ENCODE results near the gene NCAPD3. TPM values are rescaled to one million over a fixed set of nuclear protein-coding genes. Genes with fewer than 3 reads are reported as not detected.

NCAPD3 gene
- total and polyA plus RNA-seq, 9 of the 15 experiments (the other 6 are each of a cell fraction or from before 2014, with no cell fraction given) = 23.6 to 80.6 (median 58.6) TPM

DNA sequence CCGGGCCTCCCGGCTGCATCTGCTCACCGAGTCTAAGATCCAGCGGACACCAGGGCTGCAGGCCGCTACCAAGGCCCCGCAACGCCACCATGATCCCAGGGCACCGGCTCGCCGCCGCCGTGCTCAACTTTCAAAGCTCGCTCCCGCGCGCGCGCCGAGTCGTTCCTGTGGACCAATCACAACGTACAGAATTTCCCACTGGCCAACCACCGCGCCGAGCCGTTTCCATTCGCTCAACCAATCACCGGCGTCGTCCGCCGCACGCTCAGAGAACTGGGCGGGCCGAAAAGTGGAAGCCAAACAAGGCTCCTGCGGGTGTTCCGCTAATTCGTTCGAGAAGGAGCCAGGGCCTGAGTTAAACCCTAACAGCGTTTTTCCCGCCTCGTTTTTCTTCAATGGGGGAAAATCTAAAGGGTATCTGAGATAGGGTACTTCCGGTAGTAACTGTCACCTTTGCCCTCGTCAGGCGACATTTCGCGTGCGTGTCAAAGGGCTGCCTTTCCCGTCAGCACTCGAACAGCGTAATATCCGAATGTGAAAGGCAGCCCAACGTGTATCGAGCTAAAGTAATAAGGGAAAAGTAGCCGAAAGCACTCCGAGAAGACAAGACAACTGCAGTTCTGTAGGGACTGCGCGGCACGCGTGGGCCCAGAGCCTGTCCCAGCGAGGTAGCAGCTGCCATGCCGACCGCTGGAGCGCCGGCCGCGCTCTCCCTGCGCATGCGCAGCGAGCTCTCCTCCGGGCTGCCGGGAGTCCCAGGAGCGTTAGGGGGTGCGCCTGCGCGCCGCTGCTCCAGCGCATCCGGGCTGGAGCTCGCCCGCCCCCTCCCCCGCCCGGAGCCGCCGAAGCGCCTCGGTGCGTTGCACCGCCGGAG, at the start of gene NCAPD3, which contains the start of gene VPS26B (continued):
- TF ChIP-seq, protein P1, sequence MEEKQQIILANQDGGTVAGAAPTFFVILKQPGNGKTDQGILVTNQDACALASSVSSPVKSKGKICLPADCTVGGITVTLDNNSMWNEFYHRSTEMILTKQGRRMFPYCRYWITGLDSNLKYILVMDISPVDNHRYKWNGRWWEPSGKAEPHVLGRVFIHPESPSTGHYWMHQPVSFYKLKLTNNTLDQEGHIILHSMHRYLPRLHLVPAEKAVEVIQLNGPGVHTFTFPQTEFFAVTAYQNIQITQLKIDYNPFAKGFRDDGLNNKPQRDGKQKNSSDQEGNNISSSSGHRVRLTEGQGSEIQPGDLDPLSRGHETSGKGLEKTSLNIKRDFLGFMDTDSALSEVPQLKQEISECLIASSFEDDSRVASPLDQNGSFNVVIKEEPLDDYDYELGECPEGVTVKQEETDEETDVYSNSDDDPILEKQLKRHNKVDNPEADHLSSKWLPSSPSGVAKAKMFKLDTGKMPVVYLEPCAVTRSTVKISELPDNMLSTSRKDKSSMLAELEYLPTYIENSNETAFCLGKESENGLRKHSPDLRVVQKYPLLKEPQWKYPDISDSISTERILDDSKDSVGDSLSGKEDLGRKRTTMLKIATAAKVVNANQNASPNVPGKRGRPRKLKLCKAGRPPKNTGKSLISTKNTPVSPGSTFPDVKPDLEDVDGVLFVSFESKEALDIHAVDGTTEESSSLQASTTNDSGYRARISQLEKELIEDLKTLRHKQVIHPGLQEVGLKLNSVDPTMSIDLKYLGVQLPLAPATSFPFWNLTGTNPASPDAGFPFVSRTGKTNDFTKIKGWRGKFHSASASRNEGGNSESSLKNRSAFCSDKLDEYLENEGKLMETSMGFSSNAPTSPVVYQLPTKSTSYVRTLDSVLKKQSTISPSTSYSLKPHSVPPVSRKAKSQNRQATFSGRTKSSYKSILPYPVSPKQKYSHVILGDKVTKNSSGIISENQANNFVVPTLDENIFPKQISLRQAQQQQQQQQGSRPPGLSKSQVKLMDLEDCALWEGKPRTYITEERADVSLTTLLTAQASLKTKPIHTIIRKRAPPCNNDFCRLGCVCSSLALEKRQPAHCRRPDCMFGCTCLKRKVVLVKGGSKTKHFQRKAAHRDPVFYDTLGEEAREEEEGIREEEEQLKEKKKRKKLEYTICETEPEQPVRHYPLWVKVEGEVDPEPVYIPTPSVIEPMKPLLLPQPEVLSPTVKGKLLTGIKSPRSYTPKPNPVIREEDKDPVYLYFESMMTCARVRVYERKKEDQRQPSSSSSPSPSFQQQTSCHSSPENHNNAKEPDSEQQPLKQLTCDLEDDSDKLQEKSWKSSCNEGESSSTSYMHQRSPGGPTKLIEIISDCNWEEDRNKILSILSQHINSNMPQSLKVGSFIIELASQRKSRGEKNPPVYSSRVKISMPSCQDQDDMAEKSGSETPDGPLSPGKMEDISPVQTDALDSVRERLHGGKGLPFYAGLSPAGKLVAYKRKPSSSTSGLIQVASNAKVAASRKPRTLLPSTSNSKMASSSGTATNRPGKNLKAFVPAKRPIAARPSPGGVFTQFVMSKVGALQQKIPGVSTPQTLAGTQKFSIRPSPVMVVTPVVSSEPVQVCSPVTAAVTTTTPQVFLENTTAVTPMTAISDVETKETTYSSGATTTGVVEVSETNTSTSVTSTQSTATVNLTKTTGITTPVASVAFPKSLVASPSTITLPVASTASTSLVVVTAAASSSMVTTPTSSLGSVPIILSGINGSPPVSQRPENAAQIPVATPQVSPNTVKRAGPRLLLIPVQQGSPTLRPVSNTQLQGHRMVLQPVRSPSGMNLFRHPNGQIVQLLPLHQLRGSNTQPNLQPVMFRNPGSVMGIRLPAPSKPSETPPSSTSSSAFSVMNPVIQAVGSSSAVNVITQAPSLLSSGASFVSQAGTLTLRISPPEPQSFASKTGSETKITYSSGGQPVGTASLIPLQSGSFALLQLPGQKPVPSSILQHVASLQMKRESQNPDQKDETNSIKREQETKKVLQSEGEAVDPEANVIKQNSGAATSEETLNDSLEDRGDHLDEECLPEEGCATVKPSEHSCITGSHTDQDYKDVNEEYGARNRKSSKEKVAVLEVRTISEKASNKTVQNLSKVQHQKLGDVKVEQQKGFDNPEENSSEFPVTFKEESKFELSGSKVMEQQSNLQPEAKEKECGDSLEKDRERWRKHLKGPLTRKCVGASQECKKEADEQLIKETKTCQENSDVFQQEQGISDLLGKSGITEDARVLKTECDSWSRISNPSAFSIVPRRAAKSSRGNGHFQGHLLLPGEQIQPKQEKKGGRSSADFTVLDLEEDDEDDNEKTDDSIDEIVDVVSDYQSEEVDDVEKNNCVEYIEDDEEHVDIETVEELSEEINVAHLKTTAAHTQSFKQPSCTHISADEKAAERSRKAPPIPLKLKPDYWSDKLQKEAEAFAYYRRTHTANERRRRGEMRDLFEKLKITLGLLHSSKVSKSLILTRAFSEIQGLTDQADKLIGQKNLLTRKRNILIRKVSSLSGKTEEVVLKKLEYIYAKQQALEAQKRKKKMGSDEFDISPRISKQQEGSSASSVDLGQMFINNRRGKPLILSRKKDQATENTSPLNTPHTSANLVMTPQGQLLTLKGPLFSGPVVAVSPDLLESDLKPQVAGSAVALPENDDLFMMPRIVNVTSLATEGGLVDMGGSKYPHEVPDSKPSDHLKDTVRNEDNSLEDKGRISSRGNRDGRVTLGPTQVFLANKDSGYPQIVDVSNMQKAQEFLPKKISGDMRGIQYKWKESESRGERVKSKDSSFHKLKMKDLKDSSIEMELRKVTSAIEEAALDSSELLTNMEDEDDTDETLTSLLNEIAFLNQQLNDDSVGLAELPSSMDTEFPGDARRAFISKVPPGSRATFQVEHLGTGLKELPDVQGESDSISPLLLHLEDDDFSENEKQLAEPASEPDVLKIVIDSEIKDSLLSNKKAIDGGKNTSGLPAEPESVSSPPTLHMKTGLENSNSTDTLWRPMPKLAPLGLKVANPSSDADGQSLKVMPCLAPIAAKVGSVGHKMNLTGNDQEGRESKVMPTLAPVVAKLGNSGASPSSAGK (IDR thresholded peaks at IDR 0.05) = peak; percentile 92
- TF ChIP-seq ZZZ3 (IDR thresholded peaks at IDR 0.05) (no peak), TBP (optimal IDR thresholded peaks at IDR 0.05; ENCODE audit: low read depth, low read length) (peak; percentile 62), CC2D1A (IDR thresholded peaks at IDR 0.05) (no peak), ZC3H8 (IDR thresholded peaks at IDR 0.05) (no peak), ADNP (tag; IDR thresholded peaks at IDR 0.05) (no peak), STAG1 (CRISPR knock-in tag; IDR thresholded peaks at IDR 0.05; ENCODE audit: borderline replicate concordance) (no peak), TAF9B (IDR thresholded peaks at IDR 0.05; ENCODE audit: partially characterized antibody) (no peak), SPI1 (IDR thresholded peaks at IDR 0.05; ENCODE audit: borderline replicate concordance, low read depth, low read length) (peak; percentile 63), ZNF23 (CRISPR knock-in tag; IDR thresholded peaks at IDR 0.05) (no peak), DMBX1 (CRISPR knock-in tag; IDR thresholded peaks at IDR 0.05; ENCODE audit: borderline replicate concordance) (peak; percentile 61; the same call in 1 of the 2 replicates)
- TF ChIP-seq, protein P2, sequence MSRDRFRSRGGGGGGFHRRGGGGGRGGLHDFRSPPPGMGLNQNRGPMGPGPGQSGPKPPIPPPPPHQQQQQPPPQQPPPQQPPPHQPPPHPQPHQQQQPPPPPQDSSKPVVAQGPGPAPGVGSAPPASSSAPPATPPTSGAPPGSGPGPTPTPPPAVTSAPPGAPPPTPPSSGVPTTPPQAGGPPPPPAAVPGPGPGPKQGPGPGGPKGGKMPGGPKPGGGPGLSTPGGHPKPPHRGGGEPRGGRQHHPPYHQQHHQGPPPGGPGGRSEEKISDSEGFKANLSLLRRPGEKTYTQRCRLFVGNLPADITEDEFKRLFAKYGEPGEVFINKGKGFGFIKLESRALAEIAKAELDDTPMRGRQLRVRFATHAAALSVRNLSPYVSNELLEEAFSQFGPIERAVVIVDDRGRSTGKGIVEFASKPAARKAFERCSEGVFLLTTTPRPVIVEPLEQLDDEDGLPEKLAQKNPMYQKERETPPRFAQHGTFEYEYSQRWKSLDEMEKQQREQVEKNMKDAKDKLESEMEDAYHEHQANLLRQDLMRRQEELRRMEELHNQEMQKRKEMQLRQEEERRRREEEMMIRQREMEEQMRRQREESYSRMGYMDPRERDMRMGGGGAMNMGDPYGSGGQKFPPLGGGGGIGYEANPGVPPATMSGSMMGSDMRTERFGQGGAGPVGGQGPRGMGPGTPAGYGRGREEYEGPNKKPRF (IDR thresholded peaks at IDR 0.05; ENCODE audit: low read depth, low read length) = no peak
- TF ChIP-seq, protein P3, sequence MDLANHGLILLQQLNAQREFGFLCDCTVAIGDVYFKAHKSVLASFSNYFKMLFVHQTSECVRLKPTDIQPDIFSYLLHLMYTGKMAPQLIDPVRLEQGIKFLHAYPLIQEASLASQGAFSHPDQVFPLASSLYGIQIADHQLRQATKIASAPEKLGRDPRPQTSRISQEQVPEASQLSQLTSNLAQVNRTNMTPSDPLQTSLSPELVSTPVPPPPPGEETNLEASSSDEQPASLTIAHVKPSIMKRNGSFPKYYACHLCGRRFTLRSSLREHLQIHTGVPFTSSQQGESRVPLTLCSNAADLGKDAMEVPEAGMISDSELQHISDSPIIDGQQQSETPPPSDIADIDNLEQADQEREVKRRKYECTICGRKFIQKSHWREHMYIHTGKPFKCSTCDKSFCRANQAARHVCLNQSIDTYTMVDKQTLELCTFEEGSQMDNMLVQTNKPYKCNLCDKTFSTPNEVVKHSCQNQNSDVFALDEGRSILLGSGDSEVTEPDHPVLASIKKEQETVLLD (IDR thresholded peaks at IDR 0.05) = peak; percentile 98
